B cell (primary cell): ENCODE data around the gene GALNT18. TPM values are rescaled to one million over a fixed set of nuclear protein-coding genes. Genes with fewer than 3 reads are reported as not detected.

Experiments used
- ATAC-seq: fragments of 200-7000 bp; cut with Tn5 transposase; one replicate; pipeline ENCODE4 v1.10.0; 2021; ENCODE audit warnings: low read depth, mild to moderate bottlenecking, moderate number of reproducible peaks, moderate library complexity
- CTCF ChIA-PET: fragments of 350-600 bp; sonication (Branson Sonifier 250); formaldehyde crosslinking; loops from one replicate; lab custom pipeline; 2021; ENCODE audit warnings: antibody characterized with exemption, inconsistent platforms; lab: Charles Lee
- POLR2A ChIA-PET: fragments of 350-600 bp; sonication (Branson Sonifier 250); formaldehyde crosslinking; loops from one replicate; lab custom pipeline; 2021; ENCODE audit warnings: antibody characterized with exemption; lab: Charles Lee
- DNase-seq: peaks from one replicate; pipeline ENCODE4 v3.0.0; 2013
- H2AFZ ChIP-seq: 2 replicates; pipeline ENCODE4 v1.6.1; 2012; ENCODE audit warnings: mild to moderate bottlenecking, low read depth, low read length; ENCODE audit not compliant: insufficient read depth, poor library complexity, severe bottlenecking
- H3K27ac ChIP-seq, 2 donors: 1 replicate in 1 of 2; 2 replicates in 1 of 2; pipeline ENCODE4 v1.5.1; 2012 to 2013; ENCODE audit warnings: low read length in 2 of 2, mild to moderate bottlenecking in 2 of 2, moderate library complexity in 1 of 2
- H3K27me3 ChIP-seq, 4 experiments: fragments of 200-600 bp in 1 of 4; sonication (generic) in 1 of 4; replicated peaks in 1 of 4; 1 replicate in 2 of 4; 2 replicates in 2 of 4; pipeline versions ENCODE4 v1.6.1 to v1.7.0; 2013 to 2016; ENCODE audit warnings: low read length in 3 of 4, mild to moderate bottlenecking in 2 of 4, mixed read lengths in 1 of 4, moderate library complexity in 1 of 4; ENCODE audit not compliant: insufficient read depth in 4 of 4, control insufficient read depth in 3 of 4; ENCODE audit errors: control extremely low read depth in 1 of 4
- H3K36me3 ChIP-seq, 2 experiments: replicated peaks in 1 of 2; 1 replicate in 1 of 2; 2 replicates in 1 of 2; pipeline versions ENCODE4 v1.6.1 to v1.7.1; 2013; ENCODE audit warnings: low read length in 1 of 2; ENCODE audit not compliant: insufficient read depth in 2 of 2, control insufficient read depth in 1 of 2; ENCODE audit errors: control extremely low read depth in 1 of 2, extremely low read depth in 1 of 2
- H3K4me1 ChIP-seq, 2 donors: fragments of 200-600 bp in 1 of 2; sonication (generic) in 1 of 2; 1 replicate in 1 of 2; 2 replicates in 1 of 2; pipeline versions ENCODE4 v1.5.1 to v1.6.1; 2013 to 2017; ENCODE audit warnings: low read length in 2 of 2; ENCODE audit not compliant: control insufficient read depth in 2 of 2, insufficient read depth in 2 of 2
- H3K4me2 ChIP-seq: replicated peaks from 2 replicates; pipeline ENCODE3; 2012; ENCODE audit warnings: mild to moderate bottlenecking, low read depth, low read length; ENCODE audit not compliant: poor library complexity, severe bottlenecking
- H3K4me3 ChIP-seq, 5 experiments: fragments of 200-600 bp in 1 of 5; sonication (generic) in 1 of 5; 1 replicate in 3 of 5; 2 replicates in 2 of 5; pipeline versions ENCODE4 v1.5.1 to v1.7.0; 2011 to 2016; ENCODE audit warnings: low read length in 4 of 5, mild to moderate bottlenecking in 4 of 5, low read depth in 2 of 5, control low read depth in 1 of 5, moderate library complexity in 1 of 5; ENCODE audit not compliant: insufficient read depth in 1 of 5; ENCODE audit errors: control extremely low read depth in 1 of 5, extremely low read depth in 1 of 5
- H3K79me2 ChIP-seq: fragments of 200-600 bp; sonication (generic); one replicate; pipeline ENCODE4 v1.6.0; 2016; ENCODE audit warnings: low read length; ENCODE audit not compliant: control insufficient read depth, insufficient read depth
- H3K9ac ChIP-seq: fragments of 200-600 bp; sonication (generic); 2 replicates; pipeline ENCODE4 v1.6.1; 2017; ENCODE audit warnings: mild to moderate bottlenecking, low read length, moderate library complexity
- H3K9me3 ChIP-seq, 3 donors: one replicate each; pipeline versions ENCODE4 v1.6.1 to v1.7.1; 2013; ENCODE audit warnings: low read length in 2 of 3; ENCODE audit not compliant: control insufficient read depth in 2 of 3, insufficient read depth in 1 of 3; ENCODE audit errors: control extremely low read depth in 1 of 3
- H4K20me1 ChIP-seq: 2 replicates; pipeline ENCODE4 v1.6.0; 2012; ENCODE audit warnings: mild to moderate bottlenecking, low read length; ENCODE audit not compliant: insufficient read depth, control insufficient read depth, poor library complexity, severe bottlenecking
- H3K27ac Mint-ChIP-seq: one replicate; pipeline ENCODE4 v1.8.0; 2021; ENCODE audit warnings: mixed read lengths
- H3K27me3 Mint-ChIP-seq: one replicate; pipeline ENCODE4 v1.8.0; 2021; ENCODE audit warnings: mixed read lengths
- H3K4me1 Mint-ChIP-seq: one replicate; pipeline ENCODE4 v1.8.0; 2021; ENCODE audit warnings: mixed read lengths
- H3K4me3 Mint-ChIP-seq: one replicate; pipeline ENCODE4 v1.8.0; 2021; ENCODE audit warnings: mixed read lengths
- H3K9me3 Mint-ChIP-seq: one replicate; pipeline ENCODE4 v1.8.0; 2022; ENCODE audit warnings: mixed read lengths; ENCODE audit not compliant: insufficient read depth
- EZH2 ChIP-seq: IDR thresholded peaks from 2 replicates; pipeline ENCODE4 v1.6.1; 2012; ENCODE audit warnings: borderline replicate concordance, low read depth, mild to moderate bottlenecking, moderate library complexity, low read length; ENCODE audit not compliant: insufficient read depth, poor library complexity, severe bottlenecking
- WGBS: methylation state at CpG from one replicate; pipeline ENCODE4 v1.1.5; 2013; ENCODE audit warnings: missing lambda C conversion rate; ENCODE audit not compliant: insufficient coverage; 5-methylcytosine and 5-hydroxymethylcytosine counted together
- intact Hi-C: fragments of 100-400 bp; cut with micrococcal nuclease; formaldehyde crosslinking; loops from one replicate; pipeline ENCODE4 v1.10.0; 2022
- polyA plus RNA-seq: library from polyadenylated mRNA; depleted of rRNA; stranded (reverse); fragments of >200 nt; gene quantifications from 2 replicates; pipeline ENCODE4 v1.2.3, GENCODE V29; 2012
- total RNA-seq, 2 donors: library from RNA; stranded (reverse); fragments of 120-200 nt in 1 of 2; gene quantifications; 1 replicate in 1 of 2; 2 replicates in 1 of 2; pipeline versions ENCODE4 v1.2.3 to v1.2.4, GENCODE V29; 2013 to 2022
- TF ChIP-seq, protein P1 (sequence below): fragments of 200-600 bp; IDR thresholded peaks from one replicate; pipeline ENCODE4 v1.8.0; 2022; ENCODE audit warnings: antibody characterized with exemption, mild to moderate bottlenecking

Gene GALNT18
- total and polyA plus RNA-seq, 2 donors (not counting 1 experiment from before 2014, with no cell fraction given), result not detected

DNA sequence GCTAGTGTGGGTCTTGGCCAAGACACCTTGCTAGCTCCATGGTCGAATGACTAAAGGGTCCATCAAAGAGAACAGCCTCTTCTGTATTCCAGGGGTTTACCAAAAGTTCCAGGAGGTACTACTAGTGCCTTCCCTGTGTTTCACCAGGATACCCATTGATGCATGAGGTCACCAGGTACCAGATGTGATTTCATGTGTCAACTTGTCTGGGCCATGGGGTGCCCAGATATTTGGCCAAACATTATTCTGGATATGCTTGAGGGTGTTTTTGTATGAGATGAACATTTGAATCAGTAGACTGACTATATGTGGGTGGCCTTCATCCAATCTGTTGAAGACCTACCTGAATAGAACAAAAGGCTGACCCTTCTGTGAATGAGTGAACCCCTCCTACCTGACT, 92.8 kb downstream of the GALNT18 start:
- Histone ChIP-seq H3K79me2 (no peaks in the 10 kb centered on the region), H2AFZ (no peak overlapping the region), H3K36me3 (no peaks in the 10 kb centered on the region), H3K9ac (no peak overlapping the region), H3K4me1 (no peaks in the 10 kb centered on the region), H3K4me2 (no peak overlapping the region), H3K9me3 (peaks cover 0 to 2% (median 1%) of the 10 kb centered on the region in 3 donors), H4K20me1 (no peaks in the 10 kb centered on the region), H3K27me3 (no peaks in the 10 kb centered on the region), H3K4me3 (no peak overlapping the region), H3K27ac (no peak overlapping the region)
- TF ChIP-seq, protein P1, sequence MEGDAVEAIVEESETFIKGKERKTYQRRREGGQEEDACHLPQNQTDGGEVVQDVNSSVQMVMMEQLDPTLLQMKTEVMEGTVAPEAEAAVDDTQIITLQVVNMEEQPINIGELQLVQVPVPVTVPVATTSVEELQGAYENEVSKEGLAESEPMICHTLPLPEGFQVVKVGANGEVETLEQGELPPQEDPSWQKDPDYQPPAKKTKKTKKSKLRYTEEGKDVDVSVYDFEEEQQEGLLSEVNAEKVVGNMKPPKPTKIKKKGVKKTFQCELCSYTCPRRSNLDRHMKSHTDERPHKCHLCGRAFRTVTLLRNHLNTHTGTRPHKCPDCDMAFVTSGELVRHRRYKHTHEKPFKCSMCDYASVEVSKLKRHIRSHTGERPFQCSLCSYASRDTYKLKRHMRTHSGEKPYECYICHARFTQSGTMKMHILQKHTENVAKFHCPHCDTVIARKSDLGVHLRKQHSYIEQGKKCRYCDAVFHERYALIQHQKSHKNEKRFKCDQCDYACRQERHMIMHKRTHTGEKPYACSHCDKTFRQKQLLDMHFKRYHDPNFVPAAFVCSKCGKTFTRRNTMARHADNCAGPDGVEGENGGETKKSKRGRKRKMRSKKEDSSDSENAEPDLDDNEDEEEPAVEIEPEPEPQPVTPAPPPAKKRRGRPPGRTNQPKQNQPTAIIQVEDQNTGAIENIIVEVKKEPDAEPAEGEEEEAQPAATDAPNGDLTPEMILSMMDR, result no peak
- ATAC-seq (no peak), DNase-seq (no peak)
- H3K27ac Mint-ChIP-seq, result no peak overlapping the region
- no peak overlapping the region for H3K4me3 Mint-ChIP-seq
- intact Hi-C loops, result no loop called here
- WGBS, result 55% methylated on average over 1 of the region's 1 CpG
- H3K27me3 Mint-ChIP-seq, result peaks cover 3% of the 10 kb centered on the region
- CTCF ChIA-PET, result no interaction called here
- POLR2A ChIA-PET, result no interaction called here
- no peaks in the 10 kb centered on the region for H3K9me3 Mint-ChIP-seq
- H3K4me1 Mint-ChIP-seq, result no peaks in the 10 kb centered on the region

DNA sequence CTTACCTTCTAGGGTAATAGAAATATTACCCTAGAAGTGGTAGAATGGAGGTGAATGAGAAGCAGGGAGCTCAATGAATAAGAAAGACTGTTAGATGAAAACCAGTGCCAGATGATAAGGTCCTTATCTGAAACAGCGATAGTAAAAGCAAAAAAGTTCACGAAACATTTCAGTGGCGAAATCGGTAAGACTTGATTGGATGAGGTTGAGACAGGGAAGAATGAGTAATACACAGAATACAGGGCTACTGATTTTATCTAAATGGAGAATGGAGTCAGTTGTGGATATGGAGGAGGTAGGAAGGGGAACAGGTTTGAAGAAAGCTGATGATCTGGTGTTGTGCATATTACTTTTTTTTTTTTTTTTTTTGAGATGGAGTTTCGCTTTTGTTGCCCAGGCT, 96.5 kb downstream of the GALNT18 start:
- POLR2A ChIA-PET, result no interaction called here
- DNase-seq (no peak), ATAC-seq (no peak)
- no peaks in the 10 kb centered on the region for H3K4me1 Mint-ChIP-seq
- H3K27ac Mint-ChIP-seq, result no peak overlapping the region
- no peaks in the 10 kb centered on the region for H3K27me3 ChIP-seq
- H3K9me3 Mint-ChIP-seq, result no peaks in the 10 kb centered on the region
- H3K4me2 ChIP-seq, result no peak overlapping the region
- H4K20me1 ChIP-seq, result no peaks in the 10 kb centered on the region
- no peak overlapping the region for H3K4me3 Mint-ChIP-seq
- H3K4me3 ChIP-seq, result no peak overlapping the region
- peaks cover 0 to 1% (median 0%) of the 10 kb centered on the region in 3 donors for H3K9me3 ChIP-seq
- no peaks in the 10 kb centered on the region for H3K79me2 ChIP-seq
- peaks cover 5% of the 10 kb centered on the region for H3K27me3 Mint-ChIP-seq
- no peak overlapping the region for H3K27ac ChIP-seq
- TF ChIP-seq, protein P1, result no peak
- no peak for TF ChIP-seq EZH2
- intact Hi-C loops, result no loop called here
- no peak overlapping the region for H3K9ac ChIP-seq
- H2AFZ ChIP-seq, result no peak overlapping the region
- WGBS, result 100% methylated on average over 4 of the region's 5 CpGs
- CTCF ChIA-PET, result no interaction called here
- no peaks in the 10 kb centered on the region for H3K36me3 ChIP-seq
- H3K4me1 ChIP-seq, result no peaks in the 10 kb centered on the region
